Measurements from ENCODE around the gene CCDC93. TPM values are rescaled to one million over a fixed set of nuclear protein-coding genes. Genes with fewer than 3 reads are reported as not detected.
A peak's percentile ranks its signal among the peaks of the same experiment; 100 is the strongest.

CCDC93 gene
- total RNA-seq, 2 donors from 2014 or later, result 18.3 to 24.6 TPM

GRCh38 chr2:118003396-118003824, 10.5 kb downstream of the CCDC93 start:
- ATAC-seq (peak; percentile 89 to 92), DNase-seq (peak; percentile 29)
- intact Hi-C loops (cut with DNase I), result loop anchor here in 1 of 2 donors (5.0 kb wide), 1 partner anchor 166 kb away; no protein-coding TSS in a partner anchor

GRCh38 chr2:118000041-118000440, 13.8 kb downstream of the CCDC93 start:
- ATAC-seq (no peak), DNase-seq (no peak)
- intact Hi-C loops (cut with DNase I), result loop anchor here in 1 of 2 donors (5.0 kb wide), 1 partner anchor 163 kb away; no protein-coding TSS in a partner anchor

- intact Hi-C loops (cut with DNase I), result no loop called here
Measured at GRCh38 chr2:117997872-117998454, 15.9 kb downstream of the CCDC93 start.

DNA sequence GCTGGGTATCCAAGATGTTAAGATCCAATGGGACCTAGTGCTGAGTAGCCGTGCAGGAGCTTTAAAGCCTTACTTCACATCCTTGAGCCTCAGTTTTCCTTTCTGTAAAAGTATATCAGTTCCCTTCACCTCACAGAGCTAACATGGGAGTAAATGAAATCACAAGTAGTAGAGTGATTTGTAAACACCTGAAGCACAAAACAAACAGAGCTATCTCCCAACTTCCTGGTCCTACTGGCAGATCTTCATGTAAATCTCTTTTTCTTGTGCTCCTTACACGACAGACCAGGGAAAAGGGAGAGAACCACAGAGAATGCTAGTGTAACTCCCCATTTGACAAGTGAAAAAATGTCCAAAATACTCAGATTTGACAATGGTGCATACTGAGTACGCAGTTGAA, 17.3 kb downstream of the CCDC93 start:
- ATAC-seq (no peak), DNase-seq (no peak)
- intact Hi-C loops (cut with DNase I), result no loop called here

More at GRCh38 chr2:117997872-117998454, 15.9 kb downstream of the CCDC93 start:
- peak in 1 of 2 donors; percentile 44 for ATAC-seq
- DNase-seq, result no peak

GRCh38 chr2:117994729-117995128, 19.1 kb downstream of the CCDC93 start:
- ATAC-seq, result no peak
- no peak for DNase-seq
- intact Hi-C loops (cut with DNase I), result no loop called here

DNA sequence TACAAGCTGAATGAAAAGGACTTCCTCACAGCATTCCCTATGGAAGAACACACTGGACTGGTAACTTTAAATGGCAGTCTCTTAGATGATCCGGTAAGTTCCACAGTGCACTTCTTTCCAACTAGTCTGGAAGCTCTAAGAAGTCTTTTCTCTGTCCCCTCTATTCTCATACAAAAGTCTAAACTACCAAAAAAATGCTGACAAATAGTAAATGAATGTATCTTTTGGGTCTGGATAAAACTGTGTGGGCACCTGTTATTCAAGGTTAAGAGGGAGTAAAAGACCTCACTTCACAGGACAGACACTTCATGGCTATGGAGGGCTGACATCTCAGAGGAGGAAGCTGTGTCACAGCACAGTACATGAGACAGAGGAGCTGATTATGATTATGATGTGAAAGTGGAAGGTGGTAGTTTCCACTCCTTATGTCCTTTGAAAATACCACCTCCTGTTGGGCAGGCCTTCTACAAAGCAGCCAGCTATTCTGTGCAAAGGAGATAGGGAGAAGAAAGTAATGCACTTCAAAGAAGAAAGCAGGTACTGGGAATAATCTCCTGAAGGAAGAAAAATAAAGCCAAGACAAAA, 23.9 kb downstream of the CCDC93 start:
- DNase-seq (no peak), ATAC-seq (no peak)
- intact Hi-C loops (cut with DNase I), result no loop called here

- intact Hi-C loops (cut with DNase I), result no loop called here
- ATAC-seq (no peak), DNase-seq (no peak)
Measured at GRCh38 chr2:117987121-117987520, 26.7 kb downstream of the CCDC93 start.

GRCh38 chr2:117985092-117985491, 28.8 kb downstream of the CCDC93 start:
- ATAC-seq, result no peak
- intact Hi-C loops (cut with DNase I), result no loop called here
- DNase-seq, result no peak

- intact Hi-C loops (cut with DNase I), result no loop called here
- ATAC-seq (no peak), DNase-seq (no peak)
Measured at GRCh38 chr2:117984208-117984607, 29.7 kb downstream of the CCDC93 start.

- DNase-seq, result no peak
- intact Hi-C loops (cut with DNase I), result no loop called here
- ATAC-seq, result no peak
Measured at GRCh38 chr2:117983040-117983439, 30.8 kb downstream of the CCDC93 start.

DNA sequence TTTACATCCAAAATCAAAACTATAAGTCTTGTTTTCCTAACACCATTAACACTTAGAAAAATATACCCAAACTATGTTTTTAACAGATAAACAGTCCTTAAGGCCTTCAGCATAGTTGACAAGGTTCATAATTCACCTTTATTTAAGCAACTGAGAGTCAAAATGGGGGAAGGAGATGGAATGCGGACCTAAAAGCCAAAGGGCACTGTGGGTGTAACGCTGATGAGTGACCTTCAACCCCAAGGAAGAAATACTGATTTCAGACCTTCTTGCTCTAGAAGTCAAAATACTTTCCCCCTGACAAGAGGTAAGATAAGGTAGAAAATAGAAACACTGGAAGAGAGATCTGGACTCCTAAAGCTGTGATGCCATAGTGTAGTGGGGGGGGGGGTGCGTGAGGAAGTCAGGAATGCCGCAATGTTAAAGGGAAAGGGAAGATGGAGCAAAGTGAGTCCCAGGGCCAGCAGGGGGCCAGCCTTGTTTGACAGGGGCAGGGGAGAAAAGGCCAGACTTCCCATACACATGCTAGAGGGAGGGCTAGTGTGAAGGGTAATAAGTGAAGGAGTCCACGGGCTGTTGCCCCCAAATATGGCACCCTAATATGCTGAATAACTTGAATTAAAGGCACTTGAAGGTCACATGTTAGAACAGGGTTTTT, 31.4 kb downstream of the CCDC93 start:
- DNase-seq (no peak), ATAC-seq (no peak)
- intact Hi-C loops (cut with DNase I), result no loop called here

- no peak for ATAC-seq
- intact Hi-C loops (cut with DNase I), result no loop called here
- no peak for DNase-seq
Measured at GRCh38 chr2:117981810-117982209, 32.1 kb downstream of the CCDC93 start.

GRCh38 chr2:117980783-117981676, 32.8 kb downstream of the CCDC93 start:
- DNase-seq (no peak), ATAC-seq (peak; percentile 38 to 91)
- intact Hi-C loops (cut with DNase I), result no loop called here

DNA sequence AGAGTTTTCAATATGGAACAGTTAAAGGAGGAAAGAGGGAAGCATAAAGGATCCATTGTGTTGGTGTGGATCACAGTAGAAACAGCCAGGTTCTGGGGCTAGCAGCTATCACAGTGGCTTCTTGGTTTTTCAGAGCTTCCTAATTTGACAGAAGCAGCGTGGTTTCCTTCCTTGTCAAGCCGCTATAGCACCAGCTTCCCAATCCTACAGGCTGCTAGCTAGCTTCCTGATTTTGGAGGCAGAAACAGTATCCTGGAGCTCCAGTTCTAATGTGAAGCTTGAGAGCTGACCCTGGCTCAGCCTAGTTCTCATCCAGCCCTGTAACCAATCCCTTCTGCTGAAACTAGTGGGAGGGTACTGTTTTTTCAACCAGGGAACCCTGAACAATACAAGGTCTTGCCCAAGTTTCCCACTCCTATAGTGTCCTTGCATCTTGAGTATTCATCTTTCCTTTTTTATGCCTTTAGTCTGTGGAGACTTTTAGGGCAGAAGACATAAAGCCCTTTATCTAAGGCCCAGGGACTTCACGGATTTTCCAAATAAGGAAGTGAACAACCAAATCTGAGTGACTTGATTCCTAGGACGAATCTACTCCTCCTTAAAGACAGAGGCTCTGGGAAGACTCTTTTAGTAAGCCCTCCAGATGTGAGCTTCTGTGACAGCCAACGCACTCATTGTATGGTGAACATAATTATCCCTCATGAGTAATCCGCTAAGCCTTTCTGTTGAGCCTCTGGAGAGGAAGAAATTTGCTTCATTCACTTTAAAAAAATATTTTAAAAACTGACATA, 33.8 kb downstream of the CCDC93 start:
- DNase-seq, result no peak
- peak in 1 of 2 donors; percentile 29 for ATAC-seq
- intact Hi-C loops (cut with DNase I), result no loop called here

DNA sequence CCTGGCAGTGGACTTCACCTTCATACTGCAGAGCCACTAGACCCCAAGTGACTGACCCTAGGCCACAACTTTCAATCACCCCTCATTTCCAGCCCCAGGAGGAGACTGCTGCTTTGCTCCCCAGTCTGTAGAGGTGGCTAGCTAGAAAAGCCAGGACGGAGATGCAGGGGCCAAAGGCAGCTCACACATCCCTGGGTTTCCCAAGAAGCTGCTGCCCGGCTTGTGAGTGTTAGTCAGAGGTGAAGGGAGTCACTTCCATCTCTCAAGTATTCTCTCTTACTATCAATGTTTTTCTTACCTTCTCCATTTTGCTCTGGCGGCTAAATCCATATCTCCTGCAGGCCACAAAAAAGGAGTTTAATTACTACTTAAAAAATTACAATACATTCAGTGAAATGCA, 36.2 kb downstream of the CCDC93 start:
- ATAC-seq (no peak), DNase-seq (no peak)
- intact Hi-C loops (cut with DNase I), result no loop called here

GRCh38 chr2:117976581-117976980, 37.3 kb downstream of the CCDC93 start:
- intact Hi-C loops (cut with DNase I), result no loop called here
- ATAC-seq (no peak), DNase-seq (no peak)

- DNase-seq (no peak), ATAC-seq (no peak)
- intact Hi-C loops (cut with DNase I), result no loop called here
Measured at GRCh38 chr2:117973498-117974082, 40.3 kb downstream of the CCDC93 start.

GRCh38 chr2:117972476-117973123, 41.3 kb downstream of the CCDC93 start:
- DNase-seq, result no peak
- ATAC-seq, result no peak
- intact Hi-C loops (cut with DNase I), result no loop called here
